Kidney tubule cell (primary cell): ENCODE data around the gene DCAKD.

ENCODE experiments used
- DNase-seq: peaks from one replicate; pipeline ENCODE4 v3.0.0-alpha.2; 2018; ENCODE audit warnings: low spot score

The DCAKD gene

DNA sequence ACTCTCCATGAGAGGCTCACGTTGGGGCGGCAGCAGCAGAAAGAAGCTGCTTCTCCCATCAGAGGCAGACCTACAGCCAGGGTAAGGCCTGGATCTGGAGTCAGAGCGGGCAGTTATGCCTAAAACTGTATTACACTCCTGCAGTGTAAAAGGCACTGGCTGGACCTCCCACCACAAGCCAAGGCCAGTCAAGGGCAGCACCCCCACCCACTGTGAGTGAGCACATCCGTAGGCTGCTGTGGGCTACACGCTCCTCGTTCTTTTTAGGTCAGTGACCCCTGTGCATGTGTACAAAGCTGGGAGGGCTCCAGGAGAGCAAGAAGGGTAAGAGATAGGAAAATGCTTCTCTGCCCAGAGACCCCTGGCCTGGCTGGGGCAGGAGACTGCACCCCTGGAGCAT is 20.7 kb downstream of the DCAKD start:
- no peak for DNase-seq

DNA sequence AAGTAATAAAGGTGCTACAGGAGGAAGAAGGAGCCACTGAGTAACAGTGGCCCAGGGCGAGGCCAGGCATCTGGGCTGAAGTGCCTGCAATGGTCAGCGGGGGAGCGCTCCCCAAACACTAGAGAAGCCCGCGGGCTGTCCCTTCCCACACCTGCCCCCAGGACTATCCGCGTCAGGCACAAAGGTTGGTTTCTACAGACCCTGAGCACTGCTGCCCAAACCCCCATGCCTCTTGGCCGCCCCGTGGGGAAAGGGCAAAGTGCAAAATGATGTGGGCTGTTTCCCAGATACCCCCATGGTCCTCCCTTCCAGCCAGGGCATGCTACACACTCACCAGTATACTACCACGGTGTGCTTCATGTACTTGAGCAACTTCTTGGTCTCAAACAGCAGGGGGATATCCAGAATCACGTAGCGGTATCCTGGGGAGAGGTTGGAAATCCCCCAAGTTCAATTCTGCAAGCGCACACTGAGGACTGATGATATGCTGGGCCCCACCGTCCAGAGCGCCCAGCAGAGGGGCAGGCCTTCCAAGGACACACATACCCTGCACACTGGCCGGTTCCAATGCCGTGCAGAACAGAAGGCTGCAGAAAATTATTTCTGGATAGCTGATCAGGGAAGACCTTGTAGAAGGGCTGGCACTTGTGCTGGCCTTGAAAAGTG is 21.5 kb downstream of the DCAKD start:
- no peak for DNase-seq

DNA sequence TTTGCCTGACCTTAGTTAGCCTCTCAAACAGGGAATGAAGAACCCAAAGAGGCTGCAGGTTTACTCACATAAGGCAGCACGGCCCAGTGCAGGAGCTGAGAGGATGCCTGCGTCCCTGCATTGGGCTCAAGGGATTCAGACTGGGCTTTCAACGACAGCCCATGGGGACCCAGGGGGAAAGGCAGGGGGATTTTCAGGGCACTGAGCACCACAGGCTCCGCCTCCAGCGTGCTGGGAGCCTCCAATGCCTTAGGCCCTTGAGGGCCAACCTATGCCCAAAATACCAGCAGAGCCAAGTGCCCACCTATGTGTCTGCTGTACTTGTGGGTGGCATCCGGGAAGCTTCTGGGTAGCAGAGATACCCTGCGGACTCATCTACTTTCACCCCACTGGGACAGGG is 22.3 kb downstream of the DCAKD start:
- no peak for DNase-seq

DNA sequence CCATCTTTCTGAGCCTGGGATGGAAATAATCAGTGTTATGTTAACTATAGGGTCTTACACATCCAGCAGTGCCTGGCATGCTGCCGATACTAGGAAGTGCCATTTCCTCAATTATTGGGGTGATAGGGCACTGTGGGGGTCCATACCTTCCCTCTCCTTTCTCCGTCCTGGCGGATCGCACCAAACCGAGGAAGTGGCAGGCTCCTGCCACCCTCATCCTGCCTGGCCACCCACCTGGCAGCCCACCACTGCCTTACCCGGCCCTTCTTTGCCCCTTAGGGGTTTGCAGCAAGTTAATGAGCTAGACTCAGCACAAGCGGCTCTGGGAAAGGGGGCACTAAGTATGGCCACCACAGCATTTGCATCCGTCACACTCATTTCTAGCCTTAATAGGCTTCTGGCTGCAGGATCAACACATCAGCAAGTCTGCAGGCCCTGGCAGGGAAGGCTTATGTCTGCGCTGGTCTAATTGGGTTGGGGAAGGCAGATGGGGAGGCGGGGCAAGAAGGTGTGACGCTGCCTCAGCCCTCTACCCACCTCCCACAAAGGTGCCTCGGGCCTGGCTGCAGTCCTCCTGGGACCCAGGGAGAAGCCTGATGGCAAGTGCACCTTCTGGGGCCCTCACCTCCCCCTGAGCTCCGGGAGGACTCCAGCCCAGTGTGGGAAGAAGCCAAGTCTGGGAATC is 28.6 kb downstream of the DCAKD start:
- DNase-seq, result no peak

DNA sequence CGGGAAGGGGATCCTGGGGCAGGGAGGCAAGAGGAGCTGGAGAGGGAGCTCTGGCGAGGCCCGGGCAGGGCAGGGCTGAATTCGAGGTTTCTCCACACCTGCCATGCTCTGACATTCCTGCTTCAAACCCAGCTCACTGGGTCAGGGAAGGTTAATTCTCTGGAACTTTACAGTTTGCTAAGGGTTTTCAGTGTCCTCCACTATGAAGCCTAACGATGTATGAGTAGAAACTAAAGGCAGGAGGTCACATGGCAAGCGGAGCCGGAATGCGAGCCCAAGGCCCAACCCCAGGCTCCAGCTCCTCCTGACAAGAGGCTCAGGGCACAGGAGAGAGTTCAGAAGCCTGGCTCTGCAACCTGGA is 29.2 kb downstream of the DCAKD start:
- DNase-seq, result no peak

DNA sequence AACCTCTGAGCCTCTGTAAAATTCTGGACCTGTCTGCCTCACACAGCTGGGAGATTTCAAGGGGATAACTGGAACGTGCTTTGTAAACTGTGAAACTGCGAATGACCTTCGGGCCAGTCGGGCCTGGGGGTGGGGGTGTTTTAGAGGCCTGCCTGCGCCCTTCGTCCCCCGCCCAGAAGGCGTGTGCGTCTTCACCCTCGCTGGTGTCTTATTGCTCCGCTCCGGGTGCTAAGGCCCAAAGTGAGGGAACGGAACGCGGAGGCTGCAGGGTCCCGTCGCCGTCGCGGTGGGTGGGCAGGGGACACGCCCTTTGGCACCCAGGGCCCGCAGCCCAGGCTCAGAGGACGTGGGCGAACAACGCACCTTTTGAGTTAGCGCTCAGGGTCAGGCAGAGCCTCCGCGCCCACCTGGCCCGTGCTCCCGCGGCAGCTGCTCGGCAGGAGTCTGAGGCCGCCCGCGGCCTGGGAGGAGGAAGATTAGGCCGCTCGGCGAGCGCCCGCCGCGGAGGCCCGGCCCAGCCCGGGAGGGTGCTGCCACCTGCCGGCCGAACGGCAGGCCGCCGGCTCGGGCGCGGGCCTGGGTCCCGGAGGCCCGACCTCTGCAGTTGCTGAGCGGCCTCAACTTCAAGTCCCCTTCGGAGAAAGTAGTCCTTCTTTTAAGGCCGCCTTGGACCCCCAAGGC is 29.7 kb downstream of the DCAKD start:
- DNase-seq, result peak; percentile 68

DNA sequence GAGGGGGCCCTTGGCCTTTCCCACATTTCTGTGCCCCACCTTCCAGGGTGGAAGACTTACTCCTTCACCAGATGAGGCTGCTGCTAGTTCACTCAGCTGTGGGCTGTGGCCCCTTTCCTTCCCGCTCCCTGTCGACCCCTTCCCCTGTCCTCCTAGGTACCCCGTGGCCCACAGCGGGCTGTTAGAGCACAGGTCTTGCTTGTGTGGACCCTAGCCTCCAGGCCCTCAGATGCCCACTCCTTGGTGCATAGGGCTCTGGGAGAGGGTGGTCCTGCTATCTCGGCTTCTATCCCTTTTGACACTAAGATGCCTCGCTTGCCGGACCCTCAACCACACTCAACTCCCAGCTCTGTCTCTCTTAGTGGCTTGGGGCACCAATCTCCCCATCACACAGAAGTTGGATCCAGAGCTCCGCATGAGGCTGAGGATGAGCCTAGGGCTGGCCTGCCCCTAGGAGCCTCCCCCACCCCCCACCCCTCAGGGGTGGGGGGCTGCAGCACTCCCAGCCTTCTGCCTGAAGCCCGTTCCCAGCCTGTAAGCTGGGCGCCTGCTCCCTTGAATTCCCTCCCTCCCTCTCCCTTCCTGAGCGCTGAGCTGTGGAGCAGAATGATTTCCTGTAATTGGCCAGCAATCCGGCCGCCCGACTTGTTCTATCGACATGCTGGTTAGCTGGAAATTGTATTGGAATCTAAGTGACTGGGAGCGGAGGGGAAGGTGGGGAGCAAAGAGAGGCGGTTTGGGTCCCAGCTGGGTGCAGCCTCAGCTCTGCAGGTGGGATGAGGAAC is 30.9 kb downstream of the DCAKD start:
- peak; percentile 51 for DNase-seq

DNA sequence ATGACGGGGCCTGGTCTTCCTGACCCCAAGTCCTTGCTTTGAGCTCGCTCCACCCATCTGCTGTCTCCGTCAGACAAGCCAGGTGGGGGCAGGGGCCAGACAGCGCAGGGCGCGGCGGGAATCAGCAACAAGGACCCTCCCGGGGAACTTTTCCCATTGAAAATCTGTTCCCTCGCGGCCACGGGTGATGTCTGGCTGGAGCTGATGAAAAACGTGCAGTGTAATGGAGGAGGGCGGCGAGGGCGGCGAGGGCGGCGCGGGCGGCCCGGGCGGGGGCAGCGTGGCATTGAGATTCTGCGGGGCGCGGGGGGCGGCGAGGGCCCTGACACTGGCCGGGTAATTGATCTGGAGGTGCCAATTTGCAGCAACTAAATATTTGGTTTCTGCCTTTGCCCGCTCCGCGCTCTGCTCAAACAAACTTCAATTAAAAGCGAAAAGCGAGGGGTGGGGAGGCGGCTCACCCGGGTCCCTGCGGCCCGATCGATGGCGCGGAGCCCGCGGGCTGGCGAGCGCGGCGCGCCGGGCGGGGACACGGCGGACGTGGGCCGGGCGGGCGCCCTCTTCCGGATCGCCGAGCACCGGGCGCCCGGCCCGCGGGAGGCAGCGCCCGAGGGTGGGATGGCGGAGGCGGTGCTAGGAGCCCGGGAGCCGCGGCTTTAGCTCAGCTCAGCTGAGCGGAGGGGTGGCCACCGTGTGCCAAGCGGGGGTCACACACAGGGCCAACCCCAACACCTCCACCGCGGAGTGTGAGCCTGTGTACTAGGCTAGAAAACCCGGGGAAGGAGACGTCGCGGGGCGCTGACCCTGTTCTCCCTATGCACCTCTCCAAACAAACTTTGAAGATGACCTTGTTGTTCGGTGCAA is 32.4 kb downstream of the DCAKD start:
- DNase-seq, result peak; percentile 38

DNA sequence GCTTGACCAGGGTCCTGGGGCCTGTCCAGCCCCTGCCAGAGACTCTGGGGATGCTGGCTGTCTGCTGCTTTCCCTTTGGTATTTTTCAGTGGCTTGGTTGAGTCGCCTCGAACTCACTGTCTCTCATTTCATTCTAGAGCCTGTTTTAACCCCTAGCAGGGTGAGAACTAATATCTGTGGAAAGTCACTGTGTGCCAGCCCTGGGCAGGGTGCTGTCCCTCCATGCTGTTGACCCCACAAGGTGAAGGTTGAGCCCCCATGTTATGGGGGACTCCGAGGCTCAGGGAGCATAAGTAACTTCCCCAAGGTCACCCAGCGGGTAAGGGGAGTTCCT is 33.0 kb downstream of the DCAKD start:
- no peak for DNase-seq

DNA sequence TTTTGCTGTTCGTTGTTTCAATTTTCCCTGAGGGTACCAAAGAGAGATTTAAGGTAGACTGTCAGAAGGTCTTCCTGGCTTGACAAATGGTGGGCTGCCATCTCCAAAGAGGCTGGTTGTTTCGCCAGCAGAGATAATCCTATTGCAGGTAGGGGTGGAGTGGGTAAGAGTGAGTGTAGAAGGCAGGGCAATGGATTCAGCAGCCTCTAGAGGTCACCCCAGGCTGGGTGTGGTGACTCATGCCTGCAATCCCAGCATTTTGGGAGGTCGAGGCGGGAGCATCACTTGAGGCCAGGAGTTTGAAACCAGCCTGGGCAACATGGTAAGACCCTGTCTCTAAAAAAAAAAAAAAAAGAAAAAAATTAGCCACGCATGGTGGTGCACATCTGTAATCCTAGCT is 34.6 kb downstream of the DCAKD start:
- DNase-seq, result peak; percentile 23

DNA sequence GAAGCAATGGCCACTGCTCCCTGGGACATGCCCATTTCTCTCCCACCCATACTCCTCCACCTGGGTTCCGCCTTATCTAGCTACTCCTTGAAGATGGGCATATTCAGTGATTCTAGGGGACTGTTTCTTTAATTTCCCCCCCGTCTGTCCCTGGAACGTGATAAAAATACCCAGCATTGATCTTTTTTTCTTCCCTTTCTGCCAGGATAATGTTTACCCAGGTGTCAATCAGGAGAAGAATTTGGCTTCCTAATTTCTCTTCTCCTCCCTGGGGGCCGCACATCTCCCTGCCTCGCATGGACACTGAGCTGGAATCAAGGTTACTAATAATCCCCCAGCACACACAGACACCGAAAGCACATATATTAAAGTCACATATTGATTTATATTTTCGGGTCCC is 35.2 kb downstream of the DCAKD start:
- DNase-seq, result no peak

DNA sequence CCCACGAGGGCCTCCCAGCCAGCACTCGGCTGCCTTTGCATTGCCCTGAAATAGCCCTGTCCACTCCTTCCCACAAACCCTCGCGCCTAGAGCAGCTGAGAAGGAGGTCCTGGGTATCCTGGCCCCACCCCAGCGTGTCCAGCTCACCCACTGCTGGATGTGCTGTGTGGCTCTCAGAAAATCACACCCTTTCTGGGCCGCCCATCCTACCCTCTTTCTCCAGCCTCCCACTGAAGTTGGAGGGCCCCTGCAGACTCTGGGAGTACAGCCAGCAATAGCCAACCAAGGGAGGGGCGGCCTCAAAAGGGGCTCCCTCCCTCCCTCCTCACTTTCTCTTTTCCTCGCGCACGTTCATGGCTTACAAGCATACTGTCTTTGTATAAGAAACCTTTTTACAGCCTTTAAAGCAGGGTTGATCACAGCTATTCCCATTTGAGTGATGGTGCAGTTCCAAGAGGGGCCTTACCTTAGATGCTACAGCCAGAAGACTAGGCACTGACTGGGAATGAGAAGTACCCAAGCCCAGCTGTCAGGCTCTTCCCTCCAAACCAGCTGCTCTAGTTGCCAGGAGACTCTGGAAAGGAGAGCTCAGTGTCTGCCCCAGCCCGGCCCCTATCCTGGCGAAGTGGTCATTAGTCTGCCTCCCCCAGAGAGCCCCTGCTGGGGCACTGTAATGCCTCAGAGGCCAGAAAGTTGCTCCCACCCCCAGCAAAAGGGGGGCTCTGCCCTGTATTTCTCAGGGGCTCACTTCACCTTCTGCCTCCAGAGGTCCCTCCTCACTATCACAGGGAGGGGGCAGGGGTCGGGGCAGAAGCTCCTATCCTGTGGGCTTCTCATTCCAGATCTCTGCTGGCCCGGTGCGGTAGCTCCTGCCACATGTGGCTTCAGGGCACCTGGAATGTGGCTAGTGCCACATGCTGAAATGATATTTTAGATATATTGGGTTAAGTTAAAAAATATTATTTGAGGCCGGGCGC is 38.1 kb downstream of the DCAKD start:
- DNase-seq, result no peak

DNA sequence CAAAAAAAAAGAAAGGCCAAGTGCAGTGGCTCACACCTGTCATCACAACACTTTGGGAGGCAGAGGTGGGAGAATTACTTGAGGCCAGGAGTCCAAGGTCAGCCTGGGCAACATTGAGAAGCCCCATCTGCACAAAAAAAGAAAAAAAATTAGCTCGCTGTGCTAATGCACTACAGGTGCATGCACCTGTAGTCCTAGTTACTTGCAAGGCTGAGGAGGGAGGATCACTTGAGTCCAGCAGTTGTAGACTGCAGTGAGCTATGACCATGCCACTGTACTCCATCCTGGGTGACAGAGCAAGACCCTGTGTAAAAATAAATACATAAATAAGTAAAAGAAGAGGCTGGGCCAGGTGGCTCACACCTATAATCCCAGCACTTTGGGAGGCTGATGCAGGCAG is 39.7 kb downstream of the DCAKD start:
- DNase-seq, result no peak

DNA sequence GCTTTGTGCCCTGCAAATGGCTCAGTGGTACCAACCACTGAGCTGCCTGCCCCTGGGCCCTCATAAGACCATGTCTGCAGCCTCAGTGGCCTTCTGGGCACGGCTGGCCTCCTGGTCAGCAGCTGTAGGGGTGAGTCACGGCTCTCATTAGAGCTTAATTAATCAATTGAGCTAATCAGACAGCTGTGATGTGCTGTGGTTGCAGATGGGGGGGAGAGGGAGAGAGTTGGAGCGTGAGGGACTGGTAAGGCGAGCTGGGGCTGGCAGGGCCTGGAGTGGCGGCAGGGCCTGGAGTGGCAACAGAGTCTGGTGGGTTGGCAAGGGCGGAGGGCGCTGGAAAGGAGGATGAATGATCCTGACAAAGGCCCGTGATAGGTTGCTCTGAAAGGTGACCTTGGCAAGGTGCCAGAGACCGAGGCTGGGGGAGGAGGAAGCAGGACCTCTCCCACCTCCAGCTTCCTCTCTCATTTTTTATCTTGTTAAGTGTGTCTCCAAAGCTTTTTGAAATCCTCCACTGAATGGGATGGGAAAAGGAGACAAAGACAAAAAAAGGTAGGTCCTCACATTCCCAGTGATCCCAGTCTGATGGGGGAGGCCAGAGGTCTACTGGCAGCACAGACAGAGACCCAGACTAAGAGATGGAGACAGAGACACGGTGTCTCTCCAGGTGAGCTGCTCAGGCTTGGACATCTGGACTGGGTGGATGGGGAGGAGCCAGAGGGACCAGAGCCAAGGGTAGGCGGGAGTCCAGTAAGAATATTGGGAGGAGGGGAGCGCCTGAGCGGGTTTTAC is 41.6 kb downstream of the DCAKD start:
- DNase-seq, result no peak

DNA sequence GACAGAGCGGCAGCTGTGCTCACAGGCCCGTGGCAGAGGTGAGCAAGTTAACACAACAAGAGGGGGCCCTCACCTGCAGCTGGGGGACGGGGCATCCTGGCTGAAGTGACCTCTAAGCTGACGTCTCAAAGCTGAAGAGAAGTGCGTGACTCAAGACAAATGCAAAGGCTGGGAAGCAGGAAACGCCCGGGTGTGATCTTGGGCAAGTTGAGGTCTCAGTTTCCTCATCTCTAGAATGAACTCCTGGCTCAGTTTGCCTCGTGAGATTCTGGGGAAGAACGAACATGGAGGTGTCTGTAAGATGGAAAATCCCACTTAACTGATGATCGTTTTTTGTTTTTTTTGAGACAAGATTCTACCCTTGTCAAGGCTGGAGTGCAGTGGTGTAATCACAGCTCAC is 43.2 kb downstream of the DCAKD start:
- DNase-seq, result no peak

DNA sequence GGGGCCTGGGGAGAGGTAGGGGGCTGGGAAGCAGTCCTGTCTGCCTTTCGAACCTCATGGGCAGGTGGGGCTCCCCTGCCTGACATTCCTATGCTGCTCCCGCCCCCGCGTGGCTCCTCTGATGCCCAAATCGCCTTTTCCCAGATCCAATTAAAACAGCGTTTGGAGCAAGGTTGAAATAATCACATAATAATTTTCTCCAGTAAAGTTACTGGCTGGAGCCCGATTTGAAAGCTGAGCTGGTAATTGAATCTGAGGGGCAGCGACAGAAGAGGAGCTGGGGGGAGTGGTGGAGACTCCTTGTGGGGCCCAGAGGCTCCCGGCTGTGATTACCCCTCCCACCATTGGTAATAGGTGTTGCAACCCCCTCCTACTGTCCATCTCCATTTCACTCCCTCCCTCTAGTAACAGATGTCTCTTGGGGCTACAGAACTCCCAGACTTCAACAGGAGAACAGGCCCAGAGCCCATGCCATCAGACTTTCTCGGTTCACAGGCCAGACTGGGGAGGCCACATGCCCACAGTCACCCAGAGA is 44.4 kb downstream of the DCAKD start:
- no peak for DNase-seq

DNA sequence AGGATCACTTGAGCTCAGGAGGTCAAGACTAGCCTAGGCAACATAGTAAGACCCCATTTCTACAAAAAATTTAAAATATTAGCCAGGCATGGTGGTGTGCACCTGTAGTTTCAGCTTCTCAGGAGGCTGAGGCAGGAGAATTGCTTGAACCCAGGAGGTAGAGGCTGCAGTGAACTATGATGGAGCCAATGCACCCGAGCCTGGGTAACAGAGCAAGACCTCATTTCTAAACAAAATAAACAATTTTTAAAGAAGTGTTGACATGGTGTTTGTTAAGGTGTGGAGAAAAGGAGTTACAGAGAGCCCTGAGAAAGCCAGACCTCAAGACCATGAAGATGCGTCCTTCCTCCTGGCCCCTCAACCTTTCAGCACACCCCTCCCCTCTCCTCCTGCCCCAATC is 45.7 kb downstream of the DCAKD start:
- no peak for DNase-seq

DNA sequence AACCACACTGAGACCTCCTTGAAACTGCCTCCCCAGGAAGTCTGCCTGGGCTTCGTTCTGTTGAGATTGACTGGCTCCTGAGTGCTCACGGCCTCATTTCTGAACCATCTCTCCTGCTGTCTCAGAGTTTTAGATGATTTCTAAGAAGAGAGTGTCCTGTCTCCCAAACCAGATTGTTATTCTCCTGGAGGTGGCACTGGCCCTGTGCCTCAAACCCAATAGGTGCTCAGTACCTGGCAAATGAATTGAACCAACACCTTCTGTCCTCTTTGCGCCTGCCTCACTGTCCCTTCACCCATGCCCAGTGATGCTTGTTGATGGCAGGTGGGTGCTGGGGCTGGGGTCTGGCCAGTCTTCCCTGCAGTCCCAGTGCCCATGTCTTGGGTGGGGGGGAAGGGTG is 47.0 kb downstream of the DCAKD start:
- no peak for DNase-seq

DNA sequence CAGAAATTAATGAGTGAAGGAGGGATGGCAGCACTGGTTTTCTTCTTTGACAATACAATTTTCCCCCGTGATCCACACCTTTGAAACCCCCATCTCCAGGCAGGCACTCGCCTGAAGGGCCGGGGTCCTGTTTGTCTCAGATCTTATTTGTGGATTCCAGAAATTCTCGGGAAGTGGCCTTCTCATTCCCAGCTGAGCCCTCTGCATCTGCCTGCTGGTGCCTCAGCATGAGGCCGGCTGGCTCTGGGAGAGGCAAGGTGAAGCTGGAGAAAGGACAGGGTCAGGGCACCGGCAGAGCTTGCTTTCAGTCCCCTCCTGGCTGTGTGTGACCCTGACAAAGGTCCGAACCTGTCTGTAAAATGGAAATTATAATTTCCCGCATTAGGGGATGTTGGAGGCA is 47.6 kb downstream of the DCAKD start:
- no peak for DNase-seq

DNA sequence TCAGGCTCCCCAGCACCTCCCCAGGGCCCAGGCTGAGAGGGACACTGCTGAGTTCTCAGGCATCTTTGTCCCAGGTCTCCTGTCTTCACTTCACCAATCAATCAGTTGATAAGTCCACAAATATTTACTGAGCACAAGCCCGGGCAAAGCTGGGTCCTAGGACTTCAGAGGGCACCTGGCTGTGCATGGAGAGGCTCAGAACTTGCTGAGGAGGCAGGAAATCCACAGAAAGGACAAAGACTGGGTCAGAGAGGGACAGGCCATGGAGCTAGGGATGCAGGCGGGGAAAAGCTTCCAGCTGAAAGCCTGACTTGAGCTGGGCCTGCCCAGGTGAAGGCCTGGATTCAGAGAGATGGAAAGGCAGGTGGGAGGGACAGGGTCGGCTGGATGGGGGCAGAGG is 50.1 kb downstream of the DCAKD start:
- no peak for DNase-seq
